HG02763 (cell line): ENCODE data around the gene HPS5.
"Not testable (repeated sequence)": the region's sequence is repeated elsewhere in the genome, so short reads cannot be mapped to it uniquely, and the experiment has no call there.

ENCODE experiments used
- ATAC-seq: cut with Tn5 transposase; IDR thresholded peaks from one replicate; pipeline ENCODE4 v1.9.1; 2021; ENCODE audit warnings: mild to moderate bottlenecking, moderate library complexity; ENCODE audit not compliant: unreplicated experiment

HPS5 gene

DNA sequence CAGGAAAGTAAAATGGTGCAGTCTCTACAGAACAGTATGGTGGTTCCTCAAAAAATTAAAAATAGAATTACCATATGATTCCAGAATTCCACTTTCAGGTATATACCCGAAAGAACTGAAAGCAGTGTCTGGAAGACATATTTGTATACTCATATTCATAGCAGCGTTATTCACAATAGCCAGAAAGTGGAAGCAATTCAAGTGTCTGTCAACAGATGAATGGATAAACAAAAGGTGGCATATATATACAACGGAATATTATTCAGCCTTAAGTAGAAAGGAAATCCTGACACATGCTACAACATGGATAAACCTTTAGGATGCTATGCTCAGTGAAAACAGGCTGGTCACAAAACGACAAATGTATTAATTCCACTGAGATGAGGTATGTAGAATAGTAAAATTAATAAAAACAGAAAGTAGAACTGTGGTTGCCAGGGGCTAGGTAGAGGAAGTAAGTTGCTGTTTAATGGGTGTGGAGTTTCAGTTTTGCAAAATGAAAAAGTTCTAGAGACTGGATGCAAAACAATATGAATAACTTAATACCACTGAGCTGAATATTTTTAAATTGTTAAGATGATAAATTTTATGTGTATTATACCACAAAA is 41.4 kb downstream of the HPS5 start:
- ATAC-seq = peak; percentile 88

- no peak for ATAC-seq
Measured at GRCh38 chr11:18277565-18278271, 44.2 kb downstream of the HPS5 start.

- ATAC-seq = no peak
Measured at GRCh38 chr11:18271206-18271605, 50.7 kb downstream of the HPS5 start.

- ATAC-seq = no peak
Measured at GRCh38 chr11:18270102-18270501, 51.8 kb downstream of the HPS5 start.

- ATAC-seq = not testable (repeated sequence)
Measured at GRCh38 chr11:18269252-18269651, 52.7 kb downstream of the HPS5 start.

- peak; percentile 66 for ATAC-seq
Measured at GRCh38 chr11:18267335-18268133, 54.4 kb downstream of the HPS5 start.

DNA sequence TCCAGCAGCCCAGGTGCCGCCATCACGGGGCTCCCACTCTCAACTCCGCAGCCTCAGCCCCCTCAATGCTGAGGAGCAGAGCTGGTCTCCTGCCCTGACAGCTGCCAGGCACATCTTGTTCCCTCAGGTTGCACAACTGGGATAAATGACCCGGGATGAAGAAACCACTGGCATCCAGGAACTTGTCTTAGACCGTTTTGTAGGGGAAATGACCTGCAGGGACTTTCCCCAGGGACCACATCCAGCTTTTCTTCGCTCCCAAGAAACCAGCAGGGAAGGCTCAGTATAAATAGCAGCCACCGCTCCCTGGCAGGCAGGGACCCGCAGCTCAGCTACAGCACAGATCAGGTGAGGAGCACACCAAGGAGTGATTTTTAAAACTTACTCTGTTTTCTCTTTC is 56.0 kb downstream of the HPS5 start, which contains the start of gene SAA1:
SAA1 (plus strand) TSS at position 316 of the 400 bp plus-strand sequence. CDS start 624 bp downstream, outside the sequence.
- no peak for ATAC-seq

GRCh38 chr11:18264677-18265555 is 57.0 kb downstream of the HPS5 start:
- ATAC-seq = no peak

GRCh38 chr11:18264035-18264434 is 57.9 kb downstream of the HPS5 start:
- ATAC-seq = no peak

DNA sequence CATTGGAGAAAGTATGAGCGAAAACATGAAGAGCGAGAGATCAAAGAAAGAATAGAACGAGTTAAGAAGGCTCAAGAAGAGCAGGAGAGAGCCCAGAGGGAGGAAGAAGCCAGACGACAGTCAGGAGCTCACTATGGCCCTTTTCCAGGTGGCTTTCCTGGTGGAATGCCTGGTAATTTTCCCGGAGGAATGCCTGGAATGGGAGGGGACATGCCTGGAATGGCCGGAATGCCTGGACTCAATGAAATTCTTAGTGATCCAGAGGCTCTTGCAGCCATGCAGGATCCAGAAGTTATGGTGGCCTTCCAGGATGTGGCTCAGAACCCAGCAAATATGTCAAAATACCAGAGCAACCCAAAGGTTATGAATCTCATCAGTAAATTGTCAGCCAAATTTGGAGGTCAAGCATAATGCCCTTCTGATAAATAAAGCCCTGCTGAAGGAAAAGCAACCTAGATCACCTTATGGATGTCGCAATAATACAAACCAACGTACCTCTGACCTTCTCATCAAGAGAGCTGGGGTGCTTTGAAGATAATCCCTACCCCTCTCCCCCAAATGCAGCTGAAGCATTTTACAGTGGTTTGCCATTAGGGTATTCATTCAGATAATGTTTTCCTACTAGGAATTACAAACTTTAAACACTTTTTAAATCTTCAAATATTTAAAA is 59.1 kb downstream of the HPS5 start:
- not testable (repeated sequence) for ATAC-seq

GRCh38 chr11:18261721-18262120 is 60.2 kb downstream of the HPS5 start:
- no peak for ATAC-seq

DNA sequence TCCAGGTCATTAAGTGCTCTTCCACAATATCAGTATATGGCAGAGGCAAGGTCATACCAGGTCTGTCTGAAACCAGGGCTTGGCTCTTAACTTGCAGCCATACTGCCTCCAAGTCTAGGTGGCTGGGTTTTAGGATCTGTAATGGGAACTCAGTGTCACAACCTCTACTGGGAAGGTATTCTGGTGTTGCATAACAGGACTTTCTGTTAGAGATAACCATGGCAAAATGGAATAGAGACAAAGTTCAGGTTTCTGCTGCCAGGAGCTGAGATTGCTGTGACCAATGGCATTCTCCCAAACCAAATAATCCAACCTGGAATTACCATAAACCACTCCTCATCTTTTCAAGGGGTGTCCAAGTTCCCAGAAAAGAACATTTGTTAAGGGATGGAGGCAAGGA is 62.7 kb downstream of the HPS5 start:
- no peak for ATAC-seq

DNA sequence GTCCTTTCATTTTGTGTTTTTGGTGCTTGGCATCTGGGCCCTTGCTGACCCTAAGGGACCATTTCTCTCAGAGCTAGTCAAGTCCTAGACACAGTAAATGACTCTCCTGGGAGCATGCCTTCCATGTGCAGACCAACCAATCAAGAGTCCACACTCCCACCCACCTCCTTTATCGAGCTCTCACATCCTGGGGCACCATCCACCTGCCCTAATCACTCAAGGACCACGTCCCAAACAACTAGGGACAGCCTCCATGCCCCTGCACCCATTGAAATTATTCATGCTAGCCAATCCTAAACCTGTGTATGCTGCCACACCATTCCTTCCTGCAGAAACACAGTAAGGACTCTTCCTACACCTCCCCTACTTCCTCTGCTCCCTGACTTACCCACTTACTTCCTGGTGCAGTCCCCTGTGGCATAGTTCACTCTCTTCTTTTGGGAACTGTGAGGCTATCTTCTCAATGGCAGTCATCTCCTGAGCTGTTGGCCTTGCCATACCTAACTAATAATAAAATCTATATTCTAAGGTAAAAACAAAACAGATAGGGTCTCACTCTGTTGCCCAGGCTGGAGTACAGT is 67.1 kb downstream of the HPS5 start:
- no peak for ATAC-seq

GRCh38 chr11:18253778-18254338 is 68.1 kb downstream of the HPS5 start:
- ATAC-seq = no peak

DNA sequence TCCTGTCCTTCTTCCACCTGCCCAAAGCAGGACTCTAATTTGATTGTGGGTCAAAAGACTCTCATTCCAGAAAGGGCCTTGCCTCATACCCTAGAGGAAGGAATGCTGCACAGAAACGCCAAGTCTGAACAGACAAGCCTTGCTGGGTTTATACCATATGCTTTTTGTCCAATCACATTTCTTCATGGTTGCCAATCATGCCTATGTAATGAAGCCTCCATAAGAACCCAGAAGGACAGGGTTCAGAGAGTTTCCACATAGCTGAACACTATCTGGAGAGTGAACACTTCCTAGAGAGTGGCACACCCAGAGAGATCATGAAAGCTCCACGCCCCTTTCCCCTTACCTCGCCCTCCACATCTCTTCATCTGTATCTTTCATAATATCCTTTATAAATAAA is 68.7 kb downstream of the HPS5 start:
- ATAC-seq = no peak

GRCh38 chr11:18248561-18248960 is 73.4 kb downstream of the HPS5 start, which contains the start of gene SAA2:
SAA2 (minus strand) TSS chr11:18248668; CDS start chr11:18248011, 657 bp downstream.
- no peak for ATAC-seq

DNA sequence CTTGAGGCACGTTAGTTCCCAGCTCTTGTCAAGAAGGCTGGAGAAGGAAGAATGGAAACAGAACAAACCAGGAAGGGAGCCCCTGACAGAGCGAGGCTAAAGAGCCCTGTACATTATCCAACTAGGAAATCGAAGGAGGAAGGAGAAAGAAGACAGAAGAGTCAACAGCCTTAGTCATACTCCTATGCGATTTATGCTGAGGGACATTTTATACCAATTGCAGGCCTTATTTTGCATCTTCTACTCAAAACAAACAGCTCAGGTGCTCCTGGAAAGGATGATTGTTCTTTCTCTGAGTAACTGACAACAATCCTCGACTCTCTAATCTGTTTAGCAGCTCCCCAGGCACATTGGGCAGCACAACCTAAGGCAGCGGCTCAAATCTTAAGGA is 74.8 kb downstream of the HPS5 start:
- ATAC-seq = peak; percentile 2

GRCh38 chr11:18246379-18247190 is 75.4 kb downstream of the HPS5 start:
- peak; percentile 83 for ATAC-seq

DNA sequence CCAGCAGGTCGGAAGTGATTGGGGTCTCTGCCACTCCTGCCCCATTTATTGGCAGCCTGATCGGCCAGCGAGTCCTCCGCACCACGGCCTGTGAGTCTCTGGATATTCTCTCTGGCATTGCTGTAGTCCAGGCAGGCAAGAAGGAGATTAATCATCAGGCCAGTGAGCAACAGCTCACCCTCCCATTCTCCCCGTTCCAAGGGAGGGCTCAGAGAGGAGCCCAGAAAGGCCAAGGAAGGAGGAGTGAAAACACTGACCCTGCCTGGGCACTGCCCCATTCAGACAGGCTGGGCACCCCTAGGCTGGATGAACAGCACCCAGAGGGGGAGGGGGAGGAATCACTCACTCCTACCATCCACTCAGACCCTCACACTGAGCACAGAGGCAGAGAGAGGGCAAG is 76.5 kb downstream of the HPS5 start:
- ATAC-seq = no peak
